ENCODE data around the gene PHLDA2.

DNA sequence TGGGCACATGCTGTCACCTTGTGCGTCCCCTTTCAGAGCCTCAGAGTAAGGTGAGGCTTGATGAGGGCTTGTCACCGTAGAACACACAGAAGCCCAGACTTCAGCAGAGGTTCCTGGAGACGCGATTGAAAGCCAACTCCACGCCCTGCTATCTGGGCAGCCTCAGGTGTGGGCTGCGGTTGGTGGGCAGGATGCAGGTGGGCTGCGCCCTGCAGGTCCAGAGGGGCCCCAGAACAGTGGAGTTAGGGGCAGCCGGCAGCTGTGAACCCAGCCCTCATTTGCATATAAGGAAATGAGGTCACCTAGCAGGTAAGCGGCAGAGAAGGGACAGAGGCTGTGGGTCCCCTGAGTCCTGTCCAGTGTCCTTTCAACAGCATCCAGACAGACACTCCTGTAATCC is 15.4 kb downstream of the PHLDA2 start:
- no peak for TF ChIP-seq CTCF (IDR thresholded peaks at IDR 0.05)
- TF ChIP-seq CHD4 (IDR thresholded peaks at IDR 0.05; ENCODE audit: borderline replicate concordance): no peak

All from A549 (cell line).